GM19238 (cell line): ENCODE measurements around the gene OTULIN.

Source experiments
- DNase-seq: peaks from one replicate; pipeline ENCODE4 v3.0.0; 2011; ENCODE audit warnings: low spot score; ENCODE audit not compliant: insufficient read length

Gene OTULIN

DNA sequence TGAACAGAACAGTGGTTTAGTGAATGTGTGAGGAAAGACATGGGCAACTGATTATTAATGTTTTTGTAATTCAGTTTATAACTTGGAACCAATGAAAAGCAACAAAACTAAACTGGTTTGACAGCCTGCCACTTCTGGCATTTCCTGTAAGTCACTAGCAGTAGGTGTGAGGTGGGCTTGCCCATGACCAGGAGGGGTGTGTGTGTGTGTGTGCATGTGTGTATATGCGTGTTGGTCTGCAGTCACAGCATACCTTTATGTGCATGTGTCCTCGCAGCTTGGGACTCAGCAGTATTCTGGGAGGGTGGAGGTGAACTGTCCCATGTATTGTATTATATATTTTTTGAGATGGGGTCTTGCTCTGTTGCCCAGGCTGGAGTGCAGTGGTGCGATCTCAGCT, 32.3 kb downstream of the OTULIN start:
- DNase-seq = no peak

DNA sequence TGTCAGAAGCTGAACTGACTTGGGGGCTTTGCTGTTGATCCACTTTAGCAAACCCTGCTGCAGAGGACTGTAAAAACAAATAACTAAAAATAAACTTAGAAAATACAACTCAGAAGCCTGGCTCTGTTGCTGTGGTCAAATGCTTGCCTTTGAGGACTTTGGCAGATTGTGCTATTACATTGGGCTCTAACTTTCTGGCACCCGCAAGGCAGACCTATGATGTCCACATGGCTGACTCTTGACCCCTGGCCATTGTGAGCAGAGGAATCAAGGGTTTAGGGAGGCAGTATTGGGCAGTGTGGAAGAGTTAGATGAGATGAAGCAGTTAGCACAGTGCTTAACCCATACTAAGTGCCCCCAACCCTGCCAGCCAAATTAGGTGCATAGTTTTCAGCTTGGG, 34.0 kb downstream of the OTULIN start:
- DNase-seq = no peak

DNA sequence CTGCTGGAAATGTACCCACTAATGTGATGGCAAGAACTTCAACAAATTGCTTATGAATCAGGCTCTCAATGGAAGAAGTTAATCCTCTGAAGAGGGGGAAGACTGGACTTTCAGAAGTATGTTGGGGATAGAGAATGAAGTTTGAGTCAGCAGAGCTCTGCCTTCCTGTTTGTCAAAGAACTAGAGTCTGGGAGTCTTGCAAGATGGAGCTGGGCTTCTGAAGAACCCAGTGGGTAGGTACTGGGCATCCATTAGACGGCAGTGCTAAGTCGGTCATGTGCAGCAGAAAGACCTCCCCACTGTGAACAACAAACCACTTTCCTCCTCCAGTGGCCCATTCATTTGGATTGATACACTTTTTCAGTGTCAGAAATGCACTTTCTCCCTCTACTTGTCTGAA, 34.6 kb downstream of the OTULIN start:
- DNase-seq = no peak

DNA sequence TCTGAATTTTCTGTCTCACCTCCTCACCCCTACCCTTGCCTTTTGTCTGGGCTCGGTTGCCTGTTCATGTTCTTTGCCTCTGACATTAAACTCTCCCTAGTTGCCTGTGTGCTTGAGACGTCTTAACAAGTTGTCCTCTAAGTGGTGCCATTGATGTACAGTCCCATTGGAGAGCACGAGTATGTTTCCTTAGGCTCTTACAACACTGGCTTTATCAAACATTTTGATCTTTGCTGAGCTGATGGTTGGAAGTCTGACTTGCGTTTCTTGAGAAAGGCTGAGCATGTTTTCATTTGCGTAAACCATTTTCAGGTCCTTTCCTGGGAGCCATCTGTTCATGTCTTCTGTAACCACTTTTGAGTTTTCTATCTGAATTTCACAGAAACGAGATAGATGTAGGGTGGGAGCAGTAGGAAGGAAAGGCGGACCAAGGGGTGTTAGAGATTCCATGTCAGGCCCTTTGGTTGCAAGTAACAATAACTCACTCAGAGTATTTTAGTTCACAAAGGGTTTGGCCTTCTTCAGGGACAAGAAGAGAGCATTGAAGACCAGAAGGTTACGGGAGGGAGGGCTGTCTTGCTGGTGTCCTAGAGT, 35.4 kb downstream of the OTULIN start:
- no peak for DNase-seq

DNA sequence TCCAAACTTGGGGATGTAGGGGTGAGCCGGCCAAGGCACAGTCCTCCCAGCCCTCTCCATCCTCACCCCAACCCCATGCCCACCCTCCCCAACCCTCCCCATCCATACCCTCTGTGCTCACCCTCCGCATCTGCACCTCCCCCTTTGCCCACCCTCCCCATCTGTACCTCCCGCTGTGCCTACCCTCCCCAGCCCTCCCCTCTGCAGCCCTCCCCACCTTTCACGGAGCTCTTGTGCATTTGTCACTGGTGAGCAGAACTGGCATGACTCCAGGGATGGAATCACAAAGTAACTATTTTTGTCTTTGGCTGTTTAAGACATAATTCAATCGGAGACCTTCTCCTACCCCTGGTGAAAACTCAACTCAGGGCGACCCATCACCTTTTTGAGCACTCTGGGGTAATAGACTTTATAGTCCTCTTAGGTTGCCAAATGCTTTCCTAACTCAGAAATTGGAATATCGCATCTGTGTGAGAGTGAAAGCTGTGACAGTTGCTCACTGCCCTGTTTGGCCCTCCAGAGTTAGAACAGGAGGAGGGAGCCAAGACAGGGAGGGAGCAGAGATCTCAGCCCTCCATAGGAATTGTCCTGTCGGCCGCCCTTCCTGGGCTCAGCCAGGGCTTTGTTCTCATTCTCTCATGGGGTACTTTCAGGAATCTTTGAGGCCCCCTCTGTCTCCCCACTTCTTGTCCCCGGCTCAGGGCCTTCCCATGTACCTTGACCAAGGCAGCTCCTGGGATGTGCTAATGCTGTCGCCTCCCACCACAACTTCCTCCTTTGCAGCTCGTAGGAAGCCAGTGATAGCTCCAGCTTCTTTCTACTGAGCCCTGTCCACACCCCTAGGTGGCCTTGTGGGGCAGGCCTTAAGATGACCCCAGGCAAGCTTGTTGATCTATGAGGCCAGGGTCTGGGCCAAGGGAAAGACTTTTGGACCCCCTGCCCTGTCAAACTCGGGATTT, 36.2 kb downstream of the OTULIN start:
- DNase-seq = no peak

DNA sequence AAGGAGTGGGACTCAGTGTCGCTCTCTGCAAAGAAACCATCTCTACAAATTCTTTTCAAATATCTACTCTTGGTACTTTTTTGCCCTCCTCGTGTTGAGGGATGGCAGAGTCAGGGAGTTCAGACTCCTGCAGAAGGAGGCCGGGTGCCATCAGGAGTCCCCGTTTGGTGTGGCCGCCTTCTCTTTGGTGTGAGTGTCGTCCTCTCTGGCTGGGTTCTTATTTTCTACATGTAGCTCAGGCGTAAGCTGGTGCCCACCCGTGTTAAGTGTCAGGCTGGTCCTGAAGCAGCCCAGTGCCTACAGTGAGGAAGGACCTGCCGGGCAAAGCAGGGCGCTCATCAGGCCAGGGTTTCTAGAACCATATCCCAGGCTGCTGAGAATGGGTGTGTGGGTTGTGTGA, 37.0 kb downstream of the OTULIN start:
- no peak for DNase-seq

DNA sequence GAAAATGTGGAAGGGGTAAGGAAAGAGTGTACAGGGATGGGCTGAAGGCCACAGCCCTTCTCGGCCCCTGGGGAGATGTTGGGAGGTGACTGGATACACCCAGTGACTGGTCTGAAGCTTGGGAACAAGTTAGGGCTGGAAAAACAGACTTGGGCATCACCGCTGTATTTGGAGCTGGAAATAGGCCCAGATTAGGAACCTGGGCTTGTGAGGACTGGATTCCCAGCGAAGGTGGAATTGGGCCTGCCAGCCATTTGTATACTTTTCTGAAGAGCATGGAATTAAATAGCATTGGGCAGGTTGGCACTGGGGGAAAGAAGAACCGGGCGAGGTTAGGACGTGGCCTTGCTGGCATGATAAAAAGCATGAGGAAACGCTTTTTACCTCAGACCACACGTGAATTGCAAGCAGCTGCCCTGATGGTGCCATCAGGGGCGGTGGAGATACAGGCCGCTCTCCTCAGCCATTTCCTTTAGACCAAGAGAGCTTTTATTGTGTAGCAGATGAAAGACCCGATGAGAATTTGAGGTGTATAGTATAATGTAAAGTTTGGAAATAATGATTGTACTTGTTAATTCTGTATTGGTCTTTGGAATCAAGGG, 37.8 kb downstream of the OTULIN start:
- DNase-seq = no peak

DNA sequence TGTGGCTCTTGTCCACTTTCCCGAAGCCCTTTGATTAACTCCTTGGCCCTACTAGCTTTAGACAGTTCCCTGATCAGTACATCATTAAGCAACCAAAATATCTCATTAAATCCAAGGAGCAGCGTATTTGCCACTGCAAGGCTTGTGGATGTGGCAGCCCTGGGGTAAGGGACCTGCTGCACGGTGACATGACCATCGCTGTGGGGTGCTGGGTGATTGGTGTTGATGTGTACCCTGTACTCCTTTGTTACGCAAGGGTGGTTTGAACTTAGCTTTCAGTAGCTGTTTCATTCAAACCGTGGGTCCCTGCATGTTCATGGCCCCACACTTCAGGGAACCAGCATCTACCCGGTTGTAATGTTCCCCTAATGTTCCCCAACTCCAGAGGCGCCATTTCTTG, 41.0 kb downstream of the OTULIN start:
- DNase-seq = no peak

DNA sequence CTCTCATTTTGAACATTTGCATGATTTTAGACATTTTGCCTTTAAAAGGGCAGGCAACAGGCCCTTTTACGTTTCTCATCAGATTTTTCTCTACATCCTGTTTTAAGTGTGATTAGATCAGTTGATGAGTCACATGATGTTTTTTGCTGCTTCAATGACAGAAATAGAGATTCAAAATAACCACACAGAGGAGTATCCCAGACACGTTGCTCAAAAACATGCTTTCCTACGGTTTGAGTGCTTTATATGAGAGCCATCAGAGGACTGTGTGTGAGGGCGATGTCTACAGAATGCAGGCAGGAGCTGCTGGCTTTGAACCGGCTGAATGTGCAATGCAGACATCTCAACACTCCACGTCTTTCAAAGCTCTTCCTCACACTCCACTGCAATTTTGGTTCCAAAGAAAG, 42.1 kb downstream of the OTULIN start:
- DNase-seq = no peak

DNA sequence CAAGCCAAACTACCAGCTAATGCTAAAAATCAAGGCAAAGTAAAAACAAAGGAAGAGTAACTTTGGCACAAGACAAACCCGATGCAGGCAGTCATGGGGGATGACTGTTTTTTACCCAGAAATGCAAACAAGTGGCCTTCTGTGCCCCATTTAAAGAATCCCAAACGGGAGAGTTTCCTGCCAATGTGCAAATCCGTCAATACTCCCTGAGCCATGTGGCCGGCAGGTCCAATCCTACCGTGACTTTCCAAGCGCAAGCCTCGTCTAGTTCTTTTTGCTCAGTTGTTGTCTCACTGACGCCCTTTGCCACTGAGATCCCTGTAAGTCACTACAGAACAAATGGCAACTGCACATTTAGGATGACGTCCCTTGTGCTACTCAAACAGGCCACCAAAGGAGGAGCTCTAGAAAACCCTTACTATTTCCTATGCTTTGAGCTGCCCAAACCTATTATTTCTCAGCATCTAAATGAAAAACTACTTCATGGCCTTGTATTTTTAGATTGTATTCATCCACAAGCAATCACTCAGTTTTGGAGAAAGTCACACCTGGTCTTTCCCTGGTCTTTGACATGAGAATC, 43.4 kb downstream of the OTULIN start:
- no peak for DNase-seq

DNA sequence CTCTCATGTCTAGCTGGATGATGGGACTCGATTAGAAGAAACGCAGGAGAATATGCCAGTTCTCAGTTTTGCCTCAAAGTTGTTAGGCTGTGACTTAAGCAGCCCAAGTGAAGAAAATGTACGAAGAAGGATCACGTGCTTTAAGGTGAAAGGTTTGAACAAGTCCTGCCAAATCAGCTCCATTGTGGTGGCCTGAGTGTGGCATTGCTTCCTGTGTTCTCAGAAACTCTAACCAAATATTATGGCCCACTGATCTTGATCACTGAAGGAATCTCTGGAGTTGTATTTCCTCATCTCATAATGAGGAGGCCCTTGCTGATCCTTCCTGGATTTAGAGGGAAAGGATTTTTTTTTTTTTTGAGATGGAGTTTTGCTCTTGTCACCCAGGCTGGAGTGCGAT, 44.0 kb downstream of the OTULIN start:
- no peak for DNase-seq

DNA sequence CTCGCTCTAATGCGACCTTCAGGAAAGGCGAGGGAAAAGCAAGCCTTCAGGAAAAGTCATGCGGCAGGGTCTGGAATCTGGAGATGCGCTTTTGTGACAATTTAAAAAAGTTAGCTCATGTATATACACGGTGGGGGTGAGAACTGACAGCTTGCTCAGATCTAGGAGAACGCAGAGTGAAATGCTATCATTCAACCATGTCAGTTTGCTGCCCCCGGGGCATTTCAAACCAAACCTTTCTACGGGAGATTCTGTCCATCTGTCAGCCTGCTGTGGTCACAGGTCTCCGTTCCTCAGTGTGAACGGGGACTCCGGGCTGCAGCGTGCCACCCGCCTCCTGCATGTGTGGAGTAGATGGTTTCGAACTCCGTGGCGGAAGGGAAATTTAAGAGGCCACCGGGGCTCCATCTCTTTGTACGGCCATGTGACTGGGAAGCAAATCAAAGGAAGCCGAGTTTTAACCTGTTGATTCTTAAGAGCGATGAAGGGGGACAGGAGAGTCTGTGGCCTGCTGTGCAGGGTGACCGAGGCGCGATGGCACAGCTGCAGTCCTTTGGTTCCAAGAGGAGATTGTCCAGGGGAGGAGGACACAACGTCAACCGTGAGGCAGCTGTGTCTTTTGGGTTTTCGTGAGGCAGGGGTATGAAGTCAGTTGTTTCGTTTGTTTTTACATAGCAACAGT, 45.9 kb downstream of the OTULIN start:
- no peak for DNase-seq

DNA sequence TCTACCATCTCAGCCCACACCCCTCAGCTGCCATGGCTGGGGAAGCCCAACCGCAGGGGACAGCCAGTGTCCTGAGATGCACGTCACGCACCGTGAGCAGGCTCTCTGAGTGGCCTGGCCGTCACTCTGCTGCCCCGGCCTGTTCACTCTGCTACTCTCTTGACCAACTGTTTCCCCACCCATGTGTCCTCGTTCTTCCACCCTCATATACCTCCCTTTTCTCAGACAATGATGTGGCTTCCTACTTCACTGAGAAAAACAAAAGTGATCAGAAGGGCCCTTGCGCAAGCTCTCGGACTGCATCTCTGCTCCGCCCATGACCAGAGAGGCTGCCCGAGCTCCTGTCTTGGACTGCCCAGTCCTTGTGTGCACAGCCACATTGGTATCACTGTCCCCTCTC, 47.6 kb downstream of the OTULIN start:
- no peak for DNase-seq

DNA sequence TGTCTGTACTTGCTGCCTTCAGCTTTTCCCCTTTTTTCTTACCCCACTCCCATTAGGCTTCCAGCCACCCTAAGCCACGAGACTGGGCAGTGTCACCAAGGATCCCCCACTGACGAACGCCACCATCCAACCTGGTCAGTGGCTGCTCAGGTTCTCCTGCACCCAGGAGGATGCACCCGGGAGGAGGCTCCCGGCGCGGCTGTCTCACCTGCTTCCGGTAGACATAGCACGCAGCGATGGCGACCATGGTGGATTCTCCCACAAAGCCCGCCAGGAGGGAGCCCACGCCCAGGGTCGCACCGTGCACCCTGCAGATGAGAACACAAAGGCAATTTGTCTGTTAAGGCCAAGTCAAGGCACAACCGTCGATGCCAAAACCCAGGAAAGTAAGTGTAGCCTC, 48.1 kb downstream of the OTULIN start:
- no peak for DNase-seq

DNA sequence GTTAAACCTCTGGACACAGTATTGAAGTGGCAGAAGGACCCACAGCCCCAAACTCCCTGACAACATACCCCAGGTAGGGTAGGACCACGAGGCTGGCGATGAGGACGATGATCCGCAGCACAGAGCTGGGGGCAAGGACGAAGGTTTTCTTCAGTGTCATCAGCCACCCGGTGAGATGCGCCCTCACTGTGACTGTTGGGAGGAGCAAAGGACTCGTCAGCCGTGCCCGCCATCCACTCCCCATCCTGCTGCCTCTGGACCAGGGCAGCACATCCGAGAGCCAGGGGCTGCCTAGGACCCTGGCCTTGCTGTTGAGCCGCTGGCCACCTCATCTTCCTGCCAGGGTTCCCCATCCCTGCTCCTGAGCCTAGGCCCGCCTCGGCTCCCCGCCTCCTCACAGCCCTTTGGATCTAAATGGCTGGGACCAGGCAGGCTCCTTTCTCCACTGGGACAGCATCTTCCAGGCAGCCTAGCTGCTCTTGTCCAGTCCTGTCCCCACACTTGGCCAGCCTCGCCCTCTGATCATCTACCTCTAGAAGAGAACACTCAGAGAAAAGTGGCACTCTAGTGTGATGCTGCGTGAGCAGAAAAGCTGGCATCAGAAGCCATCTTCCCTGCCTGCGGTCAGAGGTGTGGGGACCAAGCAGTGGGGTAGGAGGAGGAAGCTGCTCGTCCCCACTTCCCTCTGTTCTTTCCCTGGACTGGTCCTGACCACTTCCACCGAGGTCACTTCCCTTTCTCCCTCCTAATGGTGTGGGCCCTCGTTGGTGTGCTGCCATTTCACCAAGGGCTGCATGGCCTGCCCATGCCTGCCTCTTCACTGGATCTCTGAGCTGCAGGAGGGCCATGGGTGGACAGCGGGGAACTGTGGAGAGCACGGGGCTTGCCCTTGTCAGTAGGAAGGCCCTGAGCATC, 49.2 kb downstream of the OTULIN start:
- DNase-seq = no peak

DNA sequence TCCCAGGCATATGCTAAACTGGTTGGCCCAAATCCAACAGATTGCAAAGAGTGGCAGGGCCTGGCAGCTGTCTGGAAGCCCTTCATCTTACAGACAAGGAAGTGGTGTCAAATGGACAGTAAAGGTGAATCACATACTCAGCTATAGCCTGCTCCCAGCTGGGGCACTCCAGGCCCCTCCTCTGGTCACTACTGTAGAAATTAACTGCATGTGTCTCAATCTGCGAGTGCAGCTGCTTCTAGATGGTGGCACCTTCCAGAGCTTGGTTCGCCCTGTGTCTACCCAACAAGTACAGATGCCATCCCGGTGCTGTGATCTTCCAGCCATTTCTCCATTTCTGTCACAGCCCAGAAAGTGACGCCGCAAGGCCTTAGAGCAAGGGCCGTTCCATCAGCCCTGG, 50.2 kb downstream of the OTULIN start:
- DNase-seq = no peak

DNA sequence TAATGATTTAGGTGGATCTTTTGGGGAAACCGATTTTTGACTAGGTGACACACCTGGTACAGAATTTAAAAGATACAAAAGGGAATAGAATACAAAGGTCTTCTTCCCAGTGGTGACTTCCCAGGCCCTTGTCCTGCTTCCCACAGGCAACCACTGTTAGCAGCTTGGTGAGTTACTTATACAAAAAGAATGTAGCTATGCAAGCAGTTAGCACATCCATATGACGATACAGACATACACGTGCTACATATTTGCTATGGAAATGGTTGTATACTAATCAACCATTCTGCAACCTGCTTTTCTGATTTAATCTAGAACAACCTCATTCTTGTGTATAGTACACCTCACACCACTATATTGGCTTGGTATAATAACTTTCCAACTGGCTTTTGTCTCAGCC, 51.0 kb downstream of the OTULIN start:
- DNase-seq = no peak

DNA sequence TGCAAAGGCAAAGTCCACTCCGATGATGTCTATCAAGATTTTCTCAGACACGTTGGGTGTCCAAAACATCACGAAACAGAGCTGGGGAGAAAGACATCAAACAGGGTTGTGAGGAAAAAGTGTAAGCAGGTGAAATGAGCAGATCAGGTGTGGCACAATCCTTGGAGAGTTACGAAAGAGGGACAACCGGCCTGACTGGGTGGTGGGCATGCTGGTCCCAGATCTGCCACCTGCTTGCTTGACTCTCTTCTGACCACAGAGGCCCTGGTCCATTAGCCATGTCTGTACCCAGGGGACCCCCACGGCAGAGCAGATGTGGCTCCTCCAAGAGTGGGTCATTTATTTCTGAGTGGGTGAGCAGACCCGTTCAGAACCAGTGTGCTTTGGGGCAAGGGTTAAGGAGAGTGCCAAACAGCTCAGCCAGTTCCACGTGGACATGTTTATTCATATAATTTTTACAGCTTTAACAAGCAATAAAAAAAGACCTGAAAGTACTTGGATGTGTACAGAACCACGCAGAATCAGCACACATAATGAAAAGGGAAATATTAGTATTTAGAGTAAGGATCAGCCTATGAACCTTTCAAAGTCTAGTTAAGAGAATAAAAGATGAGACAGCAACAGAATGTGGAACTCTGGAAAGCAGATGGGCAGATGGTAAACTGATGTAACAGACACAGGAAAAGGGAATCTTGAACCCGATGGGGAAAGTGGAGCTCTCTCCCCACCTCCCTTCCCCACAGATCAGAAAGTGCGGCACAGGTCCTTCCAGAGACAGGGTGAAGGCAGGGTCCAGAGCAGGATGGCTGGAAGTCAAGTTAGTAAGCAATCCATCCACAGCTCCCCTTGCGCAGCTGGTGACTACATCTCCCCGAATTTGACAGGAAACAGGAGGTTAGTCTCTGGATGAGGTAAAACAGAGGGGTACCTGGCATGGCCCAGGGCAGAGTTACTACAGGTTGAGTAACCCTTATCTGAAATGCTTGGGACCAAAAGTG, 52.5 kb downstream of the OTULIN start:
- DNase-seq = no peak

DNA sequence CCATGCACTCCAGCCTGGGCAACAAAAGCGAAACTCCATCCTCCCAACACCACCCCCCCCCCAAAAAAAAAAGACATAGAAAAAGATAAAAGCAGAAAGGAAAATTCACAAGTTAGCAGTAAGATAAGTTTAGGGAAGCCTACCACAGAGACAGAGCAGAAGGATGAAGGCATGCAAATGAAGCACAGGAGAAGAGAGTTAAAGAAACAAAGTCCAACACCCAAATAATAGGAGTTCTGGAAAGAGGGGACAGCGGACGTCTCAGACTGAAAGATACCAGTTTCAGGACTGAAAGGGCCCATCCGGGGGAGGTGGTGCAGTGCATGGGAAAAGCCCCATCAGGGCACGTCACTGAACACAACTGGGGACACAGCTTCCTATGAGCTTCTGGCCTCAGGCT, 54.3 kb downstream of the OTULIN start:
- no peak for DNase-seq
